HepG2 (cell line): ENCODE results near the gene CELSR3. TPM values are rescaled to one million over a fixed set of nuclear protein-coding genes. Genes with fewer than 3 reads are reported as not detected.

Experiments
- EP300 ChIP-seq, 3 experiments: sonication (generic) in 1 of 3; formaldehyde crosslinking in 1 of 3; IDR thresholded peaks; 2 replicates each; pipeline versions ENCODE4 v1.5.1 to v1.6.1; 2011 to 2020; ENCODE audit warnings: low read depth in 2 of 3, low read length in 2 of 3, borderline replicate concordance in 1 of 3, improper control_type of control experiment in 1 of 3, mild to moderate bottlenecking in 1 of 3, missing genetic modification reagents in 1 of 3, moderate library complexity in 1 of 3
- HDAC2 ChIP-seq: sonication (generic); formaldehyde crosslinking; IDR thresholded peaks from 2 replicates; pipeline ENCODE4 v1.4.0; 2020; ENCODE audit warnings: missing genetic modification reagents
- KDM1A ChIP-seq: IDR thresholded peaks from 2 replicates; pipeline ENCODE4 v1.6.1; 2016; ENCODE audit warnings: missing compliant biosample characterization
- KDM5B ChIP-seq: sonication (generic); formaldehyde crosslinking; IDR thresholded peaks from 2 replicates; pipeline ENCODE4 v1.4.0; 2020; ENCODE audit warnings: missing genetic modification reagents, mild to moderate bottlenecking, borderline replicate concordance
- KLF15 ChIP-seq: sonication (generic); formaldehyde crosslinking; IDR thresholded peaks from 2 replicates; pipeline ENCODE4 v1.8.1; 2023; ENCODE audit warnings: borderline replicate concordance, mild to moderate bottlenecking, inconsistent platforms, missing genetic modification reagents, mixed read lengths
- PBX3 ChIP-seq: sonication (generic); formaldehyde crosslinking; IDR thresholded peaks from 2 replicates; pipeline ENCODE4 v1.8.1; 2023; ENCODE audit warnings: missing genetic modification reagents, inconsistent platforms, borderline replicate concordance
- RELA ChIP-seq: sonication (generic); formaldehyde crosslinking; IDR thresholded peaks from 2 replicates; pipeline ENCODE4 v1.4.0; 2020; ENCODE audit warnings: missing genetic modification reagents
- RXRA ChIP-seq: sonication (generic); formaldehyde crosslinking; IDR thresholded peaks from 2 replicates; pipeline ENCODE4 v1.5.1; 2020; ENCODE audit warnings: missing genetic modification reagents
- SIN3B ChIP-seq: fragments of 150-350 bp; IDR thresholded peaks from 2 replicates; pipeline ENCODE4 v1.6.1; 2014; ENCODE audit warnings: low read length
- ZNF446 ChIP-seq: sonication (generic); formaldehyde crosslinking; IDR thresholded peaks from 2 replicates; pipeline ENCODE4 v1.5.0; 2020; ENCODE audit warnings: mild to moderate bottlenecking, missing genetic modification reagents
- ZNF770 ChIP-seq: sonication (generic); formaldehyde crosslinking; IDR thresholded peaks from 2 replicates; pipeline ENCODE4 v1.5.0; 2020; ENCODE audit warnings: mild to moderate bottlenecking, missing genetic modification reagents
- polyA plus RNA-seq, 8 experiments: library from polyadenylated mRNA; depleted of rRNA in 3 of 8; stranded (reverse) in 7 of 8; unstranded in 1 of 8; fragments of >200 nt; fragmentation: Illumina TruSeq in 4 of 8; extraction: Trizol in 4 of 8; gene quantifications; 2 replicates each; pipeline versions ENCODE4 v1.2.1 to v1.2.3, GENCODE V29; 2011 to 2016; ENCODE audit warnings: low read depth in 4 of 8, missing spikeins in 1 of 8, mixed read lengths in 1 of 8; ENCODE audit not compliant: insufficient read depth in 1 of 8
- total RNA-seq, 5 experiments: library from RNA; depleted of rRNA; stranded (reverse); fragments of >200 nt; fragmentation: Illumina TruSeq; extraction: Trizol; gene quantifications; 2 replicates each; pipeline ENCODE4 v1.2.3, GENCODE V29; 2016; ENCODE audit warnings: low read depth in 1 of 5

Gene CELSR3
- total and polyA plus RNA-seq, 2 of the 13 experiments (the other 11 are each of a cell fraction or from before 2014, with no cell fraction given): 5.4 to 6.7 TPM

GRCh38 chr3:48596157-48596556 lies 66.5 kb downstream of the CELSR3 start (continued):
- TF ChIP-seq HDAC2 (CRISPR knock-in tag): no peak
- no peak for TF ChIP-seq RELA (CRISPR knock-in tag)
- TF ChIP-seq KDM1A (CRISPR knock-in tag): no peak
- no peak for TF ChIP-seq ZNF770
- no peak for TF ChIP-seq ZNF446 (CRISPR knock-in tag)
- no peak for TF ChIP-seq RXRA
- TF ChIP-seq KLF15: no peak
- no peak for TF ChIP-seq KDM5B (CRISPR knock-in tag)
- TF ChIP-seq SIN3B: no peak
- TF ChIP-seq PBX3 (CRISPR knock-in tag): no peak
- no peak for TF ChIP-seq EP300 (IDR thresholded peaks at IDR 0.05; ENCODE audit: low read depth in 2 of 2, low read length in 2 of 2)
- no peak for TF ChIP-seq EP300 (CRISPR knock-in tag; IDR thresholded peaks at IDR 0.05; ENCODE audit: borderline replicate concordance)
